ENCODE results near the gene AP3B1.
A peak's percentile ranks its signal among the peaks of the same experiment; 100 is the strongest.

The AP3B1 gene

GRCh38 chr5:78294248-78295034 is at the start of gene AP3B1:
TSS of gene AP3B1 (minus strand) at chr5:78294698. CDS start at chr5:78294579, 119 bp downstream.
- in situ Hi-C loops (cut with MboI; ENCODE audit: low sequenced_read_pairs), result loop anchor here (5.0 kb wide), 1 partner anchor 63 kb away; no protein-coding TSS in a partner anchor
- Histone ChIP-seq H3K9me3 (no peaks in the 10 kb centered on the region), H3K36me3 (replicated peaks) (no peaks in the 10 kb centered on the region), H3K4me1 (peaks cover 26% of the 10 kb centered on the region), H3K27me3 (ENCODE audit: low read depth) (no peaks in the 10 kb centered on the region), H3K4me3 (peak within 1 kb of the TSS; percentile 77)
- peak; percentile 95 to 99 for DNase-seq (ENCODE audit: low spot score in 2 of 2)

- no peaks in the 10 kb centered on the region for H3K36me3 ChIP-seq (replicated peaks)
- in situ Hi-C loops (cut with MboI; ENCODE audit: low sequenced_read_pairs), result no loop called here
- H3K27me3 ChIP-seq (ENCODE audit: low read depth), result no peaks in the 10 kb centered on the region
- DNase-seq (ENCODE audit: low spot score in 2 of 2), result peak in 1 of 2 experiments; percentile 92
- peaks cover 13% of the 10 kb centered on the region for H3K4me1 ChIP-seq
- H3K9me3 ChIP-seq, result no peaks in the 10 kb centered on the region; the same call in 1 of the 2 replicates
- no peak overlapping the region for H3K4me3 ChIP-seq
Measured at GRCh38 chr5:78341440-78341839, 46.9 kb upstream of the AP3B1 start.

GRCh38 chr5:78339617-78340436 is 45.3 kb upstream of the AP3B1 start:
- Histone ChIP-seq H3K4me1 (peaks cover 13% of the 10 kb centered on the region), H3K36me3 (replicated peaks) (no peaks in the 10 kb centered on the region), H3K4me3 (no peak overlapping the region), H3K27me3 (ENCODE audit: low read depth) (no peaks in the 10 kb centered on the region), H3K9me3 (no peaks in the 10 kb centered on the region; the same call in 1 of the 2 replicates)
- in situ Hi-C loops (cut with MboI; ENCODE audit: low sequenced_read_pairs), result no loop called here
- DNase-seq (ENCODE audit: low spot score in 2 of 2), result no peak

GRCh38 chr5:78336698-78337097 is 42.2 kb upstream of the AP3B1 start:
- DNase-seq (ENCODE audit: low spot score in 2 of 2), result no peak
- H3K27me3 ChIP-seq (ENCODE audit: low read depth), result no peaks in the 10 kb centered on the region
- peaks cover 12% of the 10 kb centered on the region for H3K4me1 ChIP-seq
- no peaks in the 10 kb centered on the region for H3K36me3 ChIP-seq (replicated peaks)
- in situ Hi-C loops (cut with MboI; ENCODE audit: low sequenced_read_pairs), result no loop called here
- H3K4me3 ChIP-seq, result no peak overlapping the region
- H3K9me3 ChIP-seq, result no peaks in the 10 kb centered on the region; the same call in 1 of the 2 replicates

- DNase-seq (ENCODE audit: low spot score in 2 of 2), result no peak
- no peaks in the 10 kb centered on the region; the same call in 1 of the 2 replicates for H3K9me3 ChIP-seq
- in situ Hi-C loops (cut with MboI; ENCODE audit: low sequenced_read_pairs), result no loop called here
- no peak overlapping the region for H3K4me3 ChIP-seq
- no peaks in the 10 kb centered on the region for H3K27me3 ChIP-seq (ENCODE audit: low read depth)
- H3K36me3 ChIP-seq (replicated peaks), result no peaks in the 10 kb centered on the region
- H3K4me1 ChIP-seq, result peaks cover 12% of the 10 kb centered on the region
Measured at GRCh38 chr5:78335976-78336375, 41.5 kb upstream of the AP3B1 start.

GRCh38 chr5:78334811-78335210 is 40.3 kb upstream of the AP3B1 start:
- no peaks in the 10 kb centered on the region; the same call in 1 of the 2 replicates for H3K9me3 ChIP-seq
- H3K27me3 ChIP-seq (ENCODE audit: low read depth), result no peaks in the 10 kb centered on the region
- peaks cover 13% of the 10 kb centered on the region for H3K4me1 ChIP-seq
- no peaks in the 10 kb centered on the region for H3K36me3 ChIP-seq (replicated peaks)
- DNase-seq (ENCODE audit: low spot score in 2 of 2), result no peak
- H3K4me3 ChIP-seq, result no peak overlapping the region
- in situ Hi-C loops (cut with MboI; ENCODE audit: low sequenced_read_pairs), result no loop called here

- no peak overlapping the region for H3K4me3 ChIP-seq
- H3K4me1 ChIP-seq, result peaks cover 28% of the 10 kb centered on the region
- no peaks in the 10 kb centered on the region for H3K9me3 ChIP-seq
- DNase-seq (ENCODE audit: low spot score in 2 of 2), result peak; percentile 79 to 97
- H3K36me3 ChIP-seq (replicated peaks), result no peaks in the 10 kb centered on the region
- in situ Hi-C loops (cut with MboI; ENCODE audit: low sequenced_read_pairs), result no loop called here
- no peaks in the 10 kb centered on the region for H3K27me3 ChIP-seq (ENCODE audit: low read depth)
Measured at GRCh38 chr5:78331523-78332080, 37.1 kb upstream of the AP3B1 start.

- peak in 1 of 2 experiments; percentile 72 for DNase-seq (ENCODE audit: low spot score in 2 of 2)
- Histone ChIP-seq H3K36me3 (replicated peaks) (no peaks in the 10 kb centered on the region), H3K27me3 (ENCODE audit: low read depth) (no peaks in the 10 kb centered on the region), H3K4me1 (peaks cover 28% of the 10 kb centered on the region), H3K4me3 (no peak overlapping the region), H3K9me3 (no peaks in the 10 kb centered on the region)
- in situ Hi-C loops (cut with MboI; ENCODE audit: low sequenced_read_pairs), result no loop called here
Measured at GRCh38 chr5:78328585-78329173, 34.2 kb upstream of the AP3B1 start.

GRCh38 chr5:78327761-78328510 is 33.4 kb upstream of the AP3B1 start:
- Histone ChIP-seq H3K4me3 (no peak overlapping the region), H3K36me3 (replicated peaks) (no peaks in the 10 kb centered on the region), H3K9me3 (no peaks in the 10 kb centered on the region), H3K4me1 (peaks cover 28% of the 10 kb centered on the region), H3K27me3 (ENCODE audit: low read depth) (no peaks in the 10 kb centered on the region)
- no peak for DNase-seq (ENCODE audit: low spot score in 2 of 2)
- in situ Hi-C loops (cut with MboI; ENCODE audit: low sequenced_read_pairs), result no loop called here

GRCh38 chr5:78326930-78327329 is 32.4 kb upstream of the AP3B1 start:
- no peak overlapping the region for H3K4me3 ChIP-seq
- H3K27me3 ChIP-seq (ENCODE audit: low read depth), result no peaks in the 10 kb centered on the region
- no peaks in the 10 kb centered on the region for H3K9me3 ChIP-seq
- in situ Hi-C loops (cut with MboI; ENCODE audit: low sequenced_read_pairs), result no loop called here
- no peak for DNase-seq (ENCODE audit: low spot score in 2 of 2)
- no peaks in the 10 kb centered on the region for H3K36me3 ChIP-seq (replicated peaks)
- H3K4me1 ChIP-seq, result peaks cover 25% of the 10 kb centered on the region

GRCh38 chr5:78323241-78323640 is 28.7 kb upstream of the AP3B1 start:
- in situ Hi-C loops (cut with MboI; ENCODE audit: low sequenced_read_pairs), result no loop called here
- Histone ChIP-seq H3K4me1 (peaks cover 16% of the 10 kb centered on the region), H3K4me3 (no peak overlapping the region), H3K27me3 (ENCODE audit: low read depth) (no peaks in the 10 kb centered on the region), H3K36me3 (replicated peaks) (no peaks in the 10 kb centered on the region), H3K9me3 (no peaks in the 10 kb centered on the region)
- DNase-seq (ENCODE audit: low spot score in 2 of 2), result no peak

- in situ Hi-C loops (cut with MboI; ENCODE audit: low sequenced_read_pairs), result no loop called here
- Histone ChIP-seq H3K4me3 (no peak overlapping the region), H3K4me1 (peaks cover 14% of the 10 kb centered on the region), H3K9me3 (no peaks in the 10 kb centered on the region), H3K36me3 (replicated peaks) (no peaks in the 10 kb centered on the region), H3K27me3 (ENCODE audit: low read depth) (no peaks in the 10 kb centered on the region)
- DNase-seq (ENCODE audit: low spot score in 2 of 2), result peak; percentile 40 to 85
Measured at GRCh38 chr5:78320401-78320800, 25.9 kb upstream of the AP3B1 start.

- Histone ChIP-seq H3K9me3 (no peaks in the 10 kb centered on the region), H3K27me3 (ENCODE audit: low read depth) (no peaks in the 10 kb centered on the region), H3K36me3 (replicated peaks) (no peaks in the 10 kb centered on the region), H3K4me3 (no peak overlapping the region), H3K4me1 (peaks cover 14% of the 10 kb centered on the region)
- in situ Hi-C loops (cut with MboI; ENCODE audit: low sequenced_read_pairs), result no loop called here
- DNase-seq (ENCODE audit: low spot score in 2 of 2), result no peak
Measured at GRCh38 chr5:78318337-78318736, 23.8 kb upstream of the AP3B1 start.

Measured in HAP-1 (cell line).